Peyer's patch (tissue), 4 donors: ENCODE measurements around the gene HCRTR1. TPM values are rescaled to one million over a fixed set of nuclear protein-coding genes. Genes with fewer than 3 reads are reported as not detected.

ENCODE experiments used
- DNase-seq, 3 donors: peaks; one replicate each; pipeline ENCODE4 v3.0.0-alpha.2; 2017 to 2019
- H3K27ac ChIP-seq, 4 donors: fragments of 200-600 bp; sonication (generic); one replicate each; pipeline ENCODE4 v1.5.1; 2016 to 2019
- H3K27me3 ChIP-seq, 2 donors: fragments of 200-600 bp; sonication (generic); one replicate each; pipeline ENCODE4 v1.5.1; 2019
- H3K36me3 ChIP-seq, 3 donors: fragments of 200-600 bp; sonication (generic); one replicate each; pipeline ENCODE4 v1.5.1; 2016 to 2019
- H3K4me1 ChIP-seq, 4 donors: fragments of 200-600 bp; sonication (generic); one replicate each; pipeline ENCODE4 v1.5.1; 2016 to 2019
- H3K4me3 ChIP-seq, 4 donors: fragments of 200-600 bp; sonication (generic); 1 replicate in 3 of 4; 2 replicates in 1 of 4; pipeline ENCODE4 v1.5.1; 2016 to 2019; ENCODE audit warnings: mild to moderate bottlenecking in 1 of 4
- H3K9me3 ChIP-seq, 4 donors: fragments of 200-600 bp; sonication (generic); one replicate each; pipeline ENCODE4 v1.5.1; 2016 to 2019; ENCODE audit warnings: mild to moderate bottlenecking in 1 of 4
- POLR2A ChIP-seq, 2 donors: fragments of 450-650 bp; IDR thresholded peaks; one replicate each; pipeline ENCODE4 v1.5.1; 2017; ENCODE audit warnings: antibody characterized with exemption in 2 of 2, mild to moderate bottlenecking in 2 of 2, moderate library complexity in 2 of 2
- total RNA-seq, 4 donors: library from RNA; depleted of rRNA; stranded (reverse); fragments of >200 nt; gene quantifications; one replicate each; pipeline ENCODE4 v1.1.0, GENCODE V29; 2016
- TF ChIP-seq, protein P1 (sequence below), 6 experiments: fragments of 450-650 bp in 4 of 6; fragments of 200-600 bp in 2 of 6; sonication (generic) in 1 of 6; IDR thresholded peaks; one replicate each; pipeline ENCODE4 v1.5.1; 2017 to 2019; ENCODE audit warnings: antibody characterized with exemption in 6 of 6, mild to moderate bottlenecking in 3 of 6, moderate library complexity in 1 of 6

HCRTR1 gene
- total RNA-seq, 4 donors from 2014 or later = not detected

DNA sequence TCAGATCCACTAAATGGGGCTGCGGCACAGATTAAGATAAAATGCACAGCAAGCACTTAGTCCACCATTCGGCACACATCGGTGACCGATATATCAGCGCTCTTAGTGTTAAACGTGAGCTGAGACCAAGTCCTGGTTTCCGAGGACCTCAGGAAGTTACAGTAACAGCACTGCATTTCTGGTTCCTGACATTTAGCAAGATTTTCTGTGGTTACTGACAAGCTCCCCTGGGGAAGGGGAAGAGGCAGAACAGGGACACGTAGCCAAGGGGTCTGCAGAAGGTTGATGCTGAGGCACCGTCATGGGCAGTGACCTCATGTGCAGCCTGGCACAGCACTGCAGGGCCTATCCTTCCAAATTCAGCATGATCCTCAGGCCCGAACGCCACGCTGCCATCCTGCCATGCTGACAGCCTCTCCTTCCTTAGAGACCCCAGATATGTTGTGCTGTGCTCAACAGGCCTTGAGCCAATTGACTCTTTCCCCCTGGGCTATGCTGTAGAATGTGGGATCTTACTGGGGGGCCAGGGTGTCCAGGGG lies 40.6 kb downstream of the HCRTR1 start:
- TF ChIP-seq POLR2A (IDR thresholded peaks at IDR 0.05) = no peak
- TF ChIP-seq, protein P1, sequence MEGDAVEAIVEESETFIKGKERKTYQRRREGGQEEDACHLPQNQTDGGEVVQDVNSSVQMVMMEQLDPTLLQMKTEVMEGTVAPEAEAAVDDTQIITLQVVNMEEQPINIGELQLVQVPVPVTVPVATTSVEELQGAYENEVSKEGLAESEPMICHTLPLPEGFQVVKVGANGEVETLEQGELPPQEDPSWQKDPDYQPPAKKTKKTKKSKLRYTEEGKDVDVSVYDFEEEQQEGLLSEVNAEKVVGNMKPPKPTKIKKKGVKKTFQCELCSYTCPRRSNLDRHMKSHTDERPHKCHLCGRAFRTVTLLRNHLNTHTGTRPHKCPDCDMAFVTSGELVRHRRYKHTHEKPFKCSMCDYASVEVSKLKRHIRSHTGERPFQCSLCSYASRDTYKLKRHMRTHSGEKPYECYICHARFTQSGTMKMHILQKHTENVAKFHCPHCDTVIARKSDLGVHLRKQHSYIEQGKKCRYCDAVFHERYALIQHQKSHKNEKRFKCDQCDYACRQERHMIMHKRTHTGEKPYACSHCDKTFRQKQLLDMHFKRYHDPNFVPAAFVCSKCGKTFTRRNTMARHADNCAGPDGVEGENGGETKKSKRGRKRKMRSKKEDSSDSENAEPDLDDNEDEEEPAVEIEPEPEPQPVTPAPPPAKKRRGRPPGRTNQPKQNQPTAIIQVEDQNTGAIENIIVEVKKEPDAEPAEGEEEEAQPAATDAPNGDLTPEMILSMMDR (IDR thresholded peaks at IDR 0.05) = no peak
- no peak overlapping the region for H3K4me3 ChIP-seq
- no peaks in the 10 kb centered on the region for H3K4me1 ChIP-seq
- no peaks in the 10 kb centered on the region for H3K27me3 ChIP-seq
- no peak for DNase-seq
- H3K36me3 ChIP-seq = no peaks in the 10 kb centered on the region
- no peak overlapping the region for H3K27ac ChIP-seq
- H3K9me3 ChIP-seq = no peaks in the 10 kb centered on the region

DNA sequence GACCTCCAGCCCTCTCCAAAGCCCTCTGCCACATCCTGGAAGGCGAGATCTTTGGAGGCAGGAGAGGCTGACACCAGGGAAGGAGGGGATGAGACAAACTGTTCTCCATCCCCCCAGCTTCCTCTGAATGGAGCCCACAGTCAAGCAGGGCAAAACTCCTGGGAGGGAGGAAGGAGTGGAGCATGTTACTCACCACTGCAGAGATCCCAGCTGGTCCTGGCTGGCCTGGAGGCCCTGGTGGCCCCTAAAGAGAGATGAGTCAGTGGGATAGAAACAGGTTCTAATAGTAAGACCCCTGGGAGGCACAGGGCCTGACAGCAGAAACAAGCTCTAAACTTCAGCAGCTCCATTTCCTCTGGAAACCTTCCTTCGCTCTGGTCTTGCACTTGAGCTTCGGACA lies 41.2 kb downstream of the HCRTR1 start:
- TF ChIP-seq, protein P1 (IDR thresholded peaks at IDR 0.05) = no peak
- no peak for TF ChIP-seq POLR2A (IDR thresholded peaks at IDR 0.05)
- H3K36me3 ChIP-seq = no peaks in the 10 kb centered on the region
- peak in 1 of 3 donors; percentile 18 for DNase-seq
- no peak overlapping the region for H3K27ac ChIP-seq
- no peaks in the 10 kb centered on the region for H3K9me3 ChIP-seq
- H3K4me1 ChIP-seq = no peaks in the 10 kb centered on the region
- no peaks in the 10 kb centered on the region for H3K27me3 ChIP-seq
- H3K4me3 ChIP-seq = no peak overlapping the region

DNA sequence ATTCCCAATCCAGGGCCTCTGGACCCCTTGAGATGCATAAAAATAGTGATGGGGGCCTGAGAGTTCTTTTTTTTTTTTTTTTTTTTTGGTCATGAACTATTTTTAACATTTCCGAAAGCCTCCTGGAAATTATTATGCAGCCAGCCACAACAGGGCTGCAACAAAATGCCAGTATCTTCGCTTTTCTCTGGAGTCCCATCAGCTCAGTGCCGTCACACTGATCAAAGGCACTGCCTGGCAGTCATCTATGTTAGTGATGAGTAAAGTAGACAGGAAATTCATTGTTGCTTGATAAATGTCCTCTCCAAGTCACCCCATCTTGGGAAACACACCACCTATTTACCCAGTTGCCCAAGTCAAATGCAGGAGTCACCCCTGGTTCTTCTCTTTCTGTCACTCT lies 42.4 kb downstream of the HCRTR1 start:
- Histone ChIP-seq H3K4me1 (peaks cover 0 to 3% (median 0%) of the 10 kb centered on the region in 4 donors), H3K9me3 (no peaks in the 10 kb centered on the region), H3K27me3 (no peaks in the 10 kb centered on the region), H3K36me3 (no peaks in the 10 kb centered on the region), H3K27ac (no peak overlapping the region), H3K4me3 (no peak overlapping the region)
- TF ChIP-seq, protein P1 (IDR thresholded peaks at IDR 0.05) = no peak
- no peak for TF ChIP-seq POLR2A (IDR thresholded peaks at IDR 0.05)
- DNase-seq = no peak

DNA sequence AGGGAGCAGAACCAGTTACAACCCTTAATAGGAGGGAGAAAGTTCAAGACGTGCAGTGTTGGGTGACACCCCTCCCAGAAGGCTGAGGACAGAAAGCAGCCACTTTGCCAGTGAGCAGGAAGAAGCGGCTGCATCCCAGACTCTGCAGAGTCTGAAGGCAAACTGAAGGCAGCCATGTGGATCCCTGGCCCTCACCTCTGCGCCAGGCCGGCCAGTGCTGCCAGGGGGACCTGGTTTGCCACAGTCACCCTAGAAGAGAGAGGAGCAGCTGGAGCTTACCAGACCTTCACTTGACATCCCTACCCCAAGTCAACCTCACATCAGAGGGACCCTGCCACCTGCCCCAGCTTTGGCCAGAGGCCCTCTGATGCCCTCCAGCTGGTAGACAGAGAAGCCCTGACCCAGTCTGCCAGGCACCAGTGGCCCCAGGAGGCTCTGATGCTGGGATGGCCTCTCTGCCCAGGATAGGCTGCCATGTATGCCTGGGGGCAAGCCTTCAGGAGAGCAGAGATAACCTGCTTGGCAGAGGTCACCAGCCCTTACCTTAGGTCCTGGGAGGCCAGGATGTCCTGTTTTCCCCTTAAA lies 43.5 kb downstream of the HCRTR1 start:
- H3K4me3 ChIP-seq = no peak overlapping the region
- TF ChIP-seq, protein P1 (IDR thresholded peaks at IDR 0.05) = no peak
- TF ChIP-seq POLR2A (IDR thresholded peaks at IDR 0.05) = no peak
- H3K27ac ChIP-seq = no peak overlapping the region
- no peaks in the 10 kb centered on the region for H3K36me3 ChIP-seq
- H3K9me3 ChIP-seq = no peaks in the 10 kb centered on the region
- no peaks in the 10 kb centered on the region for H3K27me3 ChIP-seq
- peaks cover 0 to 12% (median under 1%) of the 10 kb centered on the region in 4 donors for H3K4me1 ChIP-seq
- DNase-seq = peak in 1 of 3 donors; percentile 18

DNA sequence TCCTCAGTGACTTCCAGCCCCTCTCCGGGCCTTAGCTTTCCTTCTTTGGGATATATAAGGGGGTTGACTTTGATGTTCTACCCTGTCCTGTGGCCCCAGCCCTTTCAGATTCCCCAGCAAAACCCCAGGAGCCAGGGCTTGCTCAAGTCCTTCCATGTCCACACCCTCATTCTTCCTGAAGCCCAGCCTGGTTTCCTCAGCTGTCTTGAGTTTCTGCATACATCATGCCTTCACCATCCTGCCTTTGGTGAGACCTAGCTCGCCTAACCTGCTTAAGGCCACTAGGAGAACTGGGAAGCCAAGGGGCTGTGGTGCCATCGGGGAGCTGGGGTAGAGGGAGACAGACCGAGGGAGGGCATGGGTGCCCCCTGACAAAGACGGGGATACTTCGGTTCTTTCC lies 44.4 kb downstream of the HCRTR1 start:
- DNase-seq = peak in 1 of 3 donors; percentile 25
- TF ChIP-seq, protein P1 (IDR thresholded peaks at IDR 0.05) = no peak
- no peak for TF ChIP-seq POLR2A (IDR thresholded peaks at IDR 0.05)
- Histone ChIP-seq H3K9me3 (no peaks in the 10 kb centered on the region), H3K4me3 (no peak overlapping the region), H3K27me3 (no peaks in the 10 kb centered on the region), H3K27ac (no peak overlapping the region), H3K4me1 (peaks cover 0 to 19% (median 2%) of the 10 kb centered on the region in 4 donors), H3K36me3 (no peaks in the 10 kb centered on the region)
